HG03039 (cell line): ENCODE measurements around the gene MYPN.
"Not testable (repeated sequence)": the region's sequence is repeated elsewhere in the genome, so short reads cannot be mapped to it uniquely, and the experiment has no call there.

Source experiments
- ATAC-seq: cut with Tn5 transposase; IDR thresholded peaks from one replicate; pipeline ENCODE4 v1.9.1; 2021; ENCODE audit warnings: mild to moderate bottlenecking, moderate library complexity; ENCODE audit not compliant: unreplicated experiment

Gene MYPN, protein sequence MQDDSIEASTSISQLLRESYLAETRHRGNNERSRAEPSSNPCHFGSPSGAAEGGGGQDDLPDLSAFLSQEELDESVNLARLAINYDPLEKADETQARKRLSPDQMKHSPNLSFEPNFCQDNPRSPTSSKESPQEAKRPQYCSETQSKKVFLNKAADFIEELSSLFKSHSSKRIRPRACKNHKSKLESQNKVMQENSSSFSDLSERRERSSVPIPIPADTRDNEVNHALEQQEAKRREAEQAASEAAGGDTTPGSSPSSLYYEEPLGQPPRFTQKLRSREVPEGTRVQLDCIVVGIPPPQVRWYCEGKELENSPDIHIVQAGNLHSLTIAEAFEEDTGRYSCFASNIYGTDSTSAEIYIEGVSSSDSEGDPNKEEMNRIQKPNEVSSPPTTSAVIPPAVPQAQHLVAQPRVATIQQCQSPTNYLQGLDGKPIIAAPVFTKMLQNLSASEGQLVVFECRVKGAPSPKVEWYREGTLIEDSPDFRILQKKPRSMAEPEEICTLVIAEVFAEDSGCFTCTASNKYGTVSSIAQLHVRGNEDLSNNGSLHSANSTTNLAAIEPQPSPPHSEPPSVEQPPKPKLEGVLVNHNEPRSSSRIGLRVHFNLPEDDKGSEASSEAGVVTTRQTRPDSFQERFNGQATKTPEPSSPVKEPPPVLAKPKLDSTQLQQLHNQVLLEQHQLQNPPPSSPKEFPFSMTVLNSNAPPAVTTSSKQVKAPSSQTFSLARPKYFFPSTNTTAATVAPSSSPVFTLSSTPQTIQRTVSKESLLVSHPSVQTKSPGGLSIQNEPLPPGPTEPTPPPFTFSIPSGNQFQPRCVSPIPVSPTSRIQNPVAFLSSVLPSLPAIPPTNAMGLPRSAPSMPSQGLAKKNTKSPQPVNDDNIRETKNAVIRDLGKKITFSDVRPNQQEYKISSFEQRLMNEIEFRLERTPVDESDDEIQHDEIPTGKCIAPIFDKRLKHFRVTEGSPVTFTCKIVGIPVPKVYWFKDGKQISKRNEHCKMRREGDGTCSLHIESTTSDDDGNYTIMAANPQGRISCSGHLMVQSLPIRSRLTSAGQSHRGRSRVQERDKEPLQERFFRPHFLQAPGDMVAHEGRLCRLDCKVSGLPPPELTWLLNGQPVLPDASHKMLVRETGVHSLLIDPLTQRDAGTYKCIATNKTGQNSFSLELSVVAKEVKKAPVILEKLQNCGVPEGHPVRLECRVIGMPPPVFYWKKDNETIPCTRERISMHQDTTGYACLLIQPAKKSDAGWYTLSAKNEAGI (N-terminal part only)

DNA sequence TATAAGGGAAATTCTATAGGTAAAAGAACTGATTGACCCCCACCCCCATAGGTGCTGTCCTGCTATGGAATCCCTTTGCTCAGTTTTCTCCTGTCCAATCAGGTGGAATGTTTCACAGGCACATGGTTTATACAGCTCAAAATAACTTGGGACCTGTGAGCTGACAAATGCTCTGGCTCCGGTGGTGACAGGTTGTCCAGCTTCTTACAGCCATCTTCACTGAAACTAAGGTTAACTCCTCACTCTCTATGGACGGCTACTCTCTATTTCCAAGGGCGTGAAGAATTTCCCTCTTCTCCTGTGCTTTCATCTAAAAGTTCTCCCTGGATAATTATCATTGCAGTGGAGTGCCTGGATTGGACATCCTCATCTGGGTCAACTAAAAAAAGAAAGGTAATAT is at the start of gene MYPN:
Gene MYPN, plus strand, starts transcription at position 158 of the 400 bp plus-strand sequence. CDS start 11,951 bp downstream, outside the sequence.
- no peak for ATAC-seq

DNA sequence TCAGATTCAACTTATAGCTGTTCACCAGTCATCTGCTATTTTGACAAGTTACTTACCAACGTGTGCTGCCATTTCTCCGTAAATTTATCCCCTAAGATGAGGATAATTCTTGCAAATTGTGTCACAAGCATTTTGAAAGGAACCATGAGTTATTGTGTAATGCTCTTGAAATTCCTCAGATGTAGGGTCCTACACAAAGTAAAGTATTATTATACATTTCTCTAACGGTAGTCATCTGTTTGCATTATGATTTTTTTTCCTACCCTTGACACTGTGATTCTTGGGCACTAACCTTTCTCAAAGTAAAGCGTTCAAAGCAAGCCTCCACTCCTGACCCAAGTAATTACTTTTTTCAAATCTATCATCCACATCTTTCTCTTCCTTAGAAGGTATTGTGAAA is 42.3 kb upstream of the MYPN start:
- no peak for ATAC-seq

- no peak for ATAC-seq
These were observed 41.8 kb upstream of the MYPN start for GRCh38 chr10:68067508-68067907.

GRCh38 chr10:68073631-68074030 is 35.7 kb upstream of the MYPN start:
- no peak for ATAC-seq

GRCh38 chr10:68074031-68074774 is 35.1 kb upstream of the MYPN start:
- no peak for ATAC-seq

GRCh38 chr10:68074775-68075549 is 34.3 kb upstream of the MYPN start, which contains the start of gene HERC4:
HERC4 (minus strand) TSS chr10:68075283; CDS start chr10:68073108, 2,175 bp downstream.
- ATAC-seq = peak; percentile 91

DNA sequence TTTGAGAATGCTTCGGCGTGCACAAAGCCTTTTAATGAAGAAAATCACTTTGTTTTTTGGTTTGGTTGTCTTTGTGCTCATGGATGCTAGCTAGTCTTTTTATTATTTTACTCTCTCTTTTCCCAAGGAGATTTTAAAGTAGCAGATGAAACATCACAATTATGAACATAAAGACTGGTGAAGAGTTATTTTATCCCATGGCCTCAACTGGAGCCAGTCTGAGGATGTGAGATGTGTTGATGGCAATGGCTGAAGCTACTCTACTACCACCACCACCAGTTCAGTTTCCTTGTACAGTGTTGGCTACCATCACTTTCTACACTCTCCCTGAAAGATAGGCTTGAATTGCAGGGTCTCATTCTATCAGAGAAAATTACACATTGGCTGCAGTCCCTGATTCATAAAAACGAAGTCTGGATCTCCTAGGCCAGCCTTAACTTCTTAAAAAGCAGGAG is 33.7 kb upstream of the MYPN start:
- no peak for ATAC-seq

DNA sequence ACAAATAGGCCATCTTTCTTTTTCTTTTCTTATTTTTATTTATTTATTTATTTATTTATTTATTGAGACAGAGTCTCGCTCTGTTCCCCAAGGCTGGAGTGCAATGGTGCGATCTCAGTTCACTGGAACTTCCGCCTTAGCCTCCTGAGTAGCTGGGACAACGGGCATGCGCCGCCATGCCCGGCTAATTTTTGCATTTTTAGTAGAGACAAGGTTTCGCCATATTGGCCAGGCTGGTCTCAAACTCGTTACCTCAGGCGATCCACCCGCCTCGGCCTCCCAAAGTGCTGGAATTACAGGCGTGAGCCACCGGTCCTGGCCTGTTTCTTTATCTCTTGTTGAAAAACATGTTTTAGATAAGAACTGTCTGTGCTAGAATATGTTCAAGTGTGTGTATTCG is 33.2 kb upstream of the MYPN start:
- not testable (repeated sequence) for ATAC-seq

GRCh38 chr10:68077026-68077425 is 32.3 kb upstream of the MYPN start:
- no peak for ATAC-seq

GRCh38 chr10:68079434-68079833 is 29.9 kb upstream of the MYPN start:
- ATAC-seq = no peak

GRCh38 chr10:68080853-68081431 is 28.3 kb upstream of the MYPN start:
- no peak for ATAC-seq

GRCh38 chr10:68081916-68082315 is 27.4 kb upstream of the MYPN start:
- ATAC-seq = no peak

DNA sequence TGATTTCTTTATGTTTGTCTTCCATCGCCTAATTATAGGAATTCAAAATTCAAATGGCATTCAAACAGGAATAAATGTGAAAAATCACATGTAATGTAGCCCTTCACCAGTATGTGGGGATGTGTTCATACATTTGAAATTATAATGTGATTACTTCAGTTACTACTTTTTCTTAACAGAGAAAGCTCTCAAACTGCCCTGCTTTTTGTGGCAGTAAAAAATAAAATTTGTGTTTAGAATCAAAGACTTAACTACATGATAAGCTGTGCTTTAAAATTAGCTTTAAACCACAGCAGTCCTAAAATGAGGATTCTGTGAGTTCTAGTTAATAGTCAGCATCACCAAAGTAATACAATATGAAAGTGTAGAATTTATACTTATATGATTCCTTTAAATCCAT is 26.4 kb upstream of the MYPN start:
- no peak for ATAC-seq

DNA sequence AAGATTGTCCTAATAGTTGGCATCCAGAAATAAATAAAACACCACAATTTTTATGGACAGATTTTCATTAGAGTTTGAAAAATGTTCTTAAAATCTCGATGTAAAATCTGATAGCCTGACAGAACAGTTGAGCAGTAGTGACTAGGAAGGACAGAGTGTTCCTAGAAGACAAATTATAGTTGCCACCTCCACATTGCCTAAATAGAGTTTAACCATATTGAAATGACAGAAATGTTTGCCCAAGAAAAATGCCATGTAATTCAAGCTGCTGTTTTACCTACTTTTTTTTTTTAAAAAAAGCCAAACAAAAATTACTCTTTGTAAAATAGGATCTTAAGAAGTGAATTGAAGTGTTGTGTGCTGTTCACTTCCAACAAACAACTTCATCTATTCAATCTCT is 25.3 kb upstream of the MYPN start:
- ATAC-seq = no peak

- no peak for ATAC-seq
These were observed 24.8 kb upstream of the MYPN start for GRCh38 chr10:68084469-68084868.

DNA sequence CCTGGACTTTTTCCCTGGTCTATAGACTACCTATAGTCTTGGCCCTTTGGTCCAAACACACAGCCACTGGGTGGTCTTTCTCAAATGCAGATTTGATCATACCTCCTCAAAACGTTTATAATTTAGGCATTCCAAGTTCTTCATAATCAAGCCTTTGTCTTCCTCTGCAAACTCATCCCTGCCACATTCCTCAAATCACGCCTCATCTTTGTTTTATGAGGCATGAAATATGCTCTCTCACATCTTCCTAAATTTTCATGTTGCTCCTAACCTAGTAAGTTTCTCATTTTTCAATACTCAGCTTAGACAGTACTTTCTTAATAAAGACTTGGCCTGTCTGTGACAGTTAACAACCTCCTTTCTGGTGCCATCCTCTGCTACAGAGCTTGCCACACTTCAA is 23.3 kb upstream of the MYPN start:
- ATAC-seq = no peak

- ATAC-seq = no peak
These were observed 22.2 kb upstream of the MYPN start for GRCh38 chr10:68086910-68087684.

GRCh38 chr10:68087685-68088401 is 21.4 kb upstream of the MYPN start:
- no peak for ATAC-seq
